ENCODE results near the gene ICOS.

The ICOS gene

GRCh38 chr2:203993560-203993959 is 57.0 kb downstream of the ICOS start:
- no peak for DNase-seq (ENCODE audit: low read depth)
- no peak overlapping the region for H3K4me3 ChIP-seq (ENCODE audit: low read depth, low read length)
- TF ChIP-seq CTCF (IDR thresholded peaks at IDR 0.05; ENCODE audit: low read depth, low read length, missing control alignments) = no peak

- H3K4me3 ChIP-seq (ENCODE audit: low read depth, low read length) = no peak overlapping the region
- TF ChIP-seq CTCF (IDR thresholded peaks at IDR 0.05; ENCODE audit: low read depth, low read length, missing control alignments) = no peak
- DNase-seq (ENCODE audit: low read depth) = no peak
Measured at GRCh38 chr2:203994735-203995134, 58.2 kb downstream of the ICOS start.

DNA sequence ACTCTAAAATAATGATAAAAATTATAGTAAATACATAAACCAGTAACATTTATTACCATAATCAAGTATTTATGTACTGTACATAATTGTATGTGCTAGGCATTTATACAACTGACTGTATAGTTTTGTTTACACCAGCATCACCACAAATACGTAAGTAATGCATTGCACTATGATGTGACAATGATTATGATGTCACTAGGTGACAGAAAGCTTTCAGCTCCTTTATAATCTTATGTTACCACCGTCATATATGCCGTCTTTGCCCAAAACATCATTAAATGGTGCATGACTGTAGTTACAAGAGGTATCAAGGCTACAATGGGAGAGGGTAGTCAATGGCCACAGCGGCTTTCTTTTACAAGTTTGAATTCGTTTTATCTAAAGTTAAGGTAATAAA is 60.1 kb downstream of the ICOS start:
- TF ChIP-seq CTCF (IDR thresholded peaks at IDR 0.05; ENCODE audit: low read depth, low read length, missing control alignments) = no peak
- DNase-seq (ENCODE audit: low read depth) = no peak
- H3K4me3 ChIP-seq (ENCODE audit: low read depth, low read length) = no peak overlapping the region

DNA sequence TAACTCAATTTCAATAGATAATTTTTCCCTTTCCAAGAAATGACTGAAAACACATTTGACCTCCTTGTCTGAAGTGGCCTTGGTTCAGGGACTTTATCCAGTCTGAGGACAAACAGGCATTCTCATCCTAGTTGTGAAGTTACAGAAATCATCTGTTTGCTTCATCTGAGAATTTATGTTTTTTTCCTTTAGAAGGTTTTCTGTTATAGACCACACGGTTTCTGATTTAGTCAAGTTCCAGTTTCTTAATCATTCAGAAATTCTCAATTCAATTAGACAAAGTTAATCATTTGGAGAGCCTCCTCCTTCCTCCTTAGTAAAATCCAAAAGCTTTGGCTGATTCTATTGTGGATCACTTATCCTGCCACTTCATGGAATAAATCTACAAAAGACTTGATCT is 60.9 kb downstream of the ICOS start:
- no peak for DNase-seq (ENCODE audit: low read depth)
- TF ChIP-seq CTCF (IDR thresholded peaks at IDR 0.05; ENCODE audit: low read depth, low read length, missing control alignments) = no peak
- no peak overlapping the region for H3K4me3 ChIP-seq (ENCODE audit: low read depth, low read length)

DNA sequence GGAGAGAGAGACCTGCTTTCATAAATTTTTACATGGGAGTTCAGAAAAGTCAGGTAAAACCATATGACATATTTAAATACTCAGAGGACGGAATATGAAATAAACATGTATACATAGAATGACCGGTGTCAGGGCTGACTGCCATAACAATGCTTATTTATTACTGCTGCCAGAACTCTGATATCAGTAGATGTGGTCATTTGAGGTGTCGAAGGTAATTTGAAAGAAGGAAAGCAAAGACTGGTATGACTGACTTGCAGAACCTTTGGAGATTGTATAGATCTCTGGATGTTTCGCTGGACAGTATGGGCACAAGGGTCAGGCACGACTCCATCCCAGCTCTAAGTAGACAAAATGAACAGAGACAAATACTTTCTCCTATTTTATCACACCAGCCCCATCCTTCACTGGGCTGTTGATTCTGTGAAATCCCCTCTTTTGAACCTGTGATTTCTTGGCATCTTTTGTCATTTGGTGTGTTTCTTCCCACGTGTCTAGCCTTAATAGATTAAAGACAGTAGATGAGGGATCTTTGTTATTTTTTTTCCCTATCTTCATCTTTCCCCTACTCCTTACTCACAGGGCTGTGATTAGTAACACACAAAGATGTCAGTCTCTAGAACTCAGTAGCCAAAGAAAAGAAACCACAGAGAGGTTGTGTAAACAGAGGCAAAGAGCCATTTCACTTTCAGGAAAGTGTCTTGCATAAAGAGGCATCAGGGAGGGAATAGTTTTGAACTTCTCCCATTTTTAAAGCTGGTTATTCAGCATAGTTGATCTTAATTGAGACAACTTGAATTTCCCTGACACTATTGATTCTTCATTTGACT is 61.6 kb downstream of the ICOS start:
- DNase-seq (ENCODE audit: low read depth) = no peak
- H3K4me3 ChIP-seq (ENCODE audit: low read depth, low read length) = no peak overlapping the region
- TF ChIP-seq CTCF (IDR thresholded peaks at IDR 0.05; ENCODE audit: low read depth, low read length, missing control alignments) = no peak

DNA sequence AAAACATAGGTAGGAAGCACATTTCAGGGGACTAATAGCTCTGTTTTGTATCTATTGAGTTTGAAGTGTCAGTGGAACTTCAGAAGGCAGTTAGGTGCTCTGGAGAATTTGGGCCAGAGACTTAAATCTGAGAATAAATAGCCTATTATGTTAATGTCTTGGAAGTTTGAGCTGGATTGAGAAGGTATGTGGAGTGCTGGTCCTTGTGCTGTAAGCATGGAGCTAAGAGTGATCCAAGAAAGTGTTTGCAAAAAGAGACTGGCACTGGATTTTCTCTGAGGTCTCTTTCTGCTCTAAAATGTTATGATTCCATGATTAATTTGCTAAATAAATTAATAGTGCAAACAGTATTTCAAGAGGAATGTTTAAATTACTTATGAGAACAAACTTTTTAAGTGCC is 63.3 kb downstream of the ICOS start:
- H3K4me3 ChIP-seq (ENCODE audit: low read depth, low read length) = no peak overlapping the region
- no peak for TF ChIP-seq CTCF (IDR thresholded peaks at IDR 0.05; ENCODE audit: low read depth, low read length, missing control alignments)
- DNase-seq (ENCODE audit: low read depth) = no peak

DNA sequence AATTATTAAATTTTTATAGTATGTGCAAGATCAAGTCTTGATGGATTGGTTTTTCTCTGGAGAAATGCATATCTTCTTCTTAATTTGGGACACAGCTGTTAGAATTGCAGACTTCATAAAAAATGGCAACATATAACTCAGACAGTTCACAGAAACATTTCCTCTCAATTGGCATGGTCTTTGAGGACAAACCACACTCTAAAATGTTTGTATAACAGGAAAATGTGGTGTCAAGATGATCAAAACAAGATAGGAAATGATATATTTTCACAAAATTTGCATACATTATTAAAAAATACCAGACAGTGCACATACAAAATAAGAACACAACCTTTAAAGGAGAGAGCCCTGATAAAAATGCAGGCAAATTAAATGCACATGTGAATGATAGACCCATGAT is 63.9 kb downstream of the ICOS start:
- H3K4me3 ChIP-seq (ENCODE audit: low read depth, low read length) = no peak overlapping the region
- DNase-seq (ENCODE audit: low read depth) = no peak
- no peak for TF ChIP-seq CTCF (IDR thresholded peaks at IDR 0.05; ENCODE audit: low read depth, low read length, missing control alignments)

All from GM12864 (cell line).